ENCODE results near the gene TLL2.
A peak's percentile ranks its signal among the peaks of the same experiment; 100 is the strongest.

TLL2 gene

DNA sequence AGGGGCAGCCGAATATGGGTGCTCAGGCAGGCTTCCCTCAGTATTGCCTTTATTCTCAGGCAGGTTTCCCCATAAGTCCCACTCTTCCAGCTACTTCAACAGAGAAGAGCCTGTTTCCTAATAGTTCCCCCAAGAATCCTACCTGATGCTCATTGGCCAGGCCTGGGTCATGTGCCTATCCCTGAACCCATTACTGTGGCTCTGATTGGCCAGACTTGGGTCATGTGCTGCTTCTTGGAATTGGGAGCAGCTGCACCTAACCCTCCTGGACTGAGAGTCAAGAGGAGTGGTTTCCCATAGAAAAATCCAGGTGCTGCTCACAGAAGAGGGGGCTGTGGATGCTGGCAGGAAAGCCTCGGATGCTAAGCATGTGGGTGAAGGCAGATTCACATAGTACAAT, 176.6 kb downstream of the TLL2 start:
- TF ChIP-seq CTCF (IDR thresholded peaks at IDR 0.05; ENCODE audit: low read depth, low read length): no peak
- no peak overlapping the region for H3K4me3 ChIP-seq (ENCODE audit: low read depth, low read length)

DNA sequence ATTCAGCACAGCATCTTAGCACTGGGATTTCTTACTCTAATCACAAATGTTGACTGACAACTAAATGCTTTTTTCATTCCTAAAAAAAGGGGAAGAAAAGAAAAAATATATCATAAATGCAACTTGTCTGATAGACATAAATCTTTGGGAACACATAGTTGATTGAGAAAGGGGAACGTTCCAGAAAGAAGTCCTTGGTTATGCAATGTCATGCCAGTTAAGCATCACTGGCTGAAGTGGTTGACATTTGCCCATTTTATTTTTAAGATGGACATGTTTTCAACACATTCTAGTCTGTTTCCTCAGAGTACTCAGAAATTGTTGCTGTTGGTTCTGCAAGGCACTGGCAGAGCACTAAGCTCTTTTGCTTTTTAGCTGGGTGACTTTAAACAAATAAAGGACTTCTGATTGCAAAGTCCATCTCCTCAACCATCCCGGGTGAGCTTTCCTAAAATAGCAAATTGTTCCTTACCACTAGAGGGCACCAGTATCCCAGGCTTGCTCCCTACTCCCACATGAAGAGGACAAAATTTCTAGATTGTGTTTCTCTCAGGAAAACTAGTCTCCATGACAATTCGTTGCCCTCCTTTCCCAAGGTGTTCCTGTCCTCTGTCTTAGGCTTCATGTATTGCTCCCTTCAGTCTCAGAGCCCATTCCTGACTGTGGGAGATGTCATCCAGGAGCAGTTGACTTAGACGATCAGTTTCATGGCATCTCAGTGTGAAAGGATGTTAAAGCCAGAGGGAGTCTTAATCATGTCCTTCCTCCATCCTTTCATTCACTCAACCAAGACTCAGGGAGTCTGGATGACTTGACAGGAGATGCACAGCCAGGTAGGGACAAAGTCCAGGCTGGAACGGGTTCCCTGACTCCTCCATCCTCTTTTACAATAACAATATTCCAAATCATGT, 178.9 kb downstream of the TLL2 start:
- peak; percentile 78 for TF ChIP-seq CTCF (IDR thresholded peaks at IDR 0.05; ENCODE audit: low read depth, low read length)

DNA sequence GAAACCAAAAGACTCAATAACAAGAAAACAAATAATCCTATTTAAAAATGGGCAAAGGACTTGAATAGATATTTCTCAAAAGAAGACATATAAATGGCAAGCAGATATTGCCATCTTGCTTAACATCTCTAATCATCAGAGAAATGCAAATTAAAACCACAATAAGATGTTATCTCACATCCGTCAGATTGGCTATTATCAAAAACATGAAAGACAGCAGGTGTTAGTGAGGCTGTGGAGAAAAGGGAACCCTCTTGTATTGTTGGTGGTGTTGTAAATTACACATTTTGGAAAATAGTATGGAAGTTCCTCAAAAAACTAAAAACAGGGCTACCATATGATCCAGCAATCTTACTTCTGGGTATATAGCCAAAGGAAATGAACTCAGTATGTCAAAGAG, 180.6 kb downstream of the TLL2 start:
- no peak overlapping the region for H3K4me3 ChIP-seq (ENCODE audit: low read depth, low read length)
- no peak for TF ChIP-seq CTCF (IDR thresholded peaks at IDR 0.05; ENCODE audit: low read depth, low read length)

More for the DNA sequence above, 178.9 kb downstream of the TLL2 start:
- H3K4me3 ChIP-seq (ENCODE audit: low read depth, low read length): no peak overlapping the region

DNA sequence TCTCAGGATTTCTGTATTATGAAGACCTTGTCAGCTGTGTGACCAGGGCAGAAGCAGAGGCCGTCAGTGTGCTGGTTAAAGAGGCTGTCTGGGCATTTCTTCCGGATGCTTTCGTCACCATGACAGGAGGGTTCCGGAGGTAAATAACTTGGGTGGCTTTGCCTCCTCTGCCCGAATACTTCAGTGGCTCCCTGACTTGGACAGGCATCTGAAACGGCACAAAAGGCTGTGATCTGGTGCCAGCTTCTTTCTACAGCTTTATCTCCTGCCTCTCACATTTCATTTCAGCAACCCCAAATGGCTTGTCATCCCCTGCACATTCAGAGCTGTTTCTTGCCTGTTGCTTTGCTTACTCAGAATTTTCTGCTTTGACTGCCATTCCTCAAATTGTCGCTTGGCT, 186.3 kb downstream of the TLL2 start:
- no peak for TF ChIP-seq CTCF (IDR thresholded peaks at IDR 0.05; ENCODE audit: low read depth, low read length)
- no peak overlapping the region for H3K4me3 ChIP-seq (ENCODE audit: low read depth, low read length)

- no peak overlapping the region for H3K4me3 ChIP-seq (ENCODE audit: low read depth, low read length)
- TF ChIP-seq CTCF (IDR thresholded peaks at IDR 0.05; ENCODE audit: low read depth, low read length): no peak
These were observed 187.9 kb downstream of the TLL2 start for GRCh38 chr10:96325719-96326373.

GRCh38 chr10:96324447-96324846, 189.3 kb downstream of the TLL2 start:
- H3K4me3 ChIP-seq (ENCODE audit: low read depth, low read length): no peak overlapping the region
- no peak for TF ChIP-seq CTCF (IDR thresholded peaks at IDR 0.05; ENCODE audit: low read depth, low read length)

- TF ChIP-seq CTCF (IDR thresholded peaks at IDR 0.05; ENCODE audit: low read depth, low read length): no peak
- H3K4me3 ChIP-seq (ENCODE audit: low read depth, low read length): no peak overlapping the region
These were observed 191.5 kb downstream of the TLL2 start for GRCh38 chr10:96322275-96322674.

Measured in WI38 (cell line).